Sigmoid colon (tissue), 7 donors: Measurements from ENCODE around the gene LMBR1L. TPM values are rescaled to one million over a fixed set of nuclear protein-coding genes. Genes with fewer than 3 reads are reported as not detected.

Experiments used
- DNase-seq: peaks from one replicate; pipeline ENCODE4 v3.0.0-alpha.2; 2019
- H3K27ac ChIP-seq, 4 donors: fragments of 200-600 bp; sonication (generic); one replicate each; pipeline ENCODE4 v1.5.1; 2016 to 2019; ENCODE audit warnings: mild to moderate bottlenecking in 1 of 4
- H3K27me3 ChIP-seq, 3 donors: fragments of 200-600 bp; sonication (generic); one replicate each; pipeline ENCODE4 v1.5.1; 2019; ENCODE audit warnings: mild to moderate bottlenecking in 1 of 3
- H3K36me3 ChIP-seq, 4 donors: fragments of 200-600 bp; sonication (generic); one replicate each; pipeline ENCODE4 v1.5.1; 2016 to 2019
- H3K4me1 ChIP-seq, 4 donors: fragments of 200-600 bp; sonication (generic); one replicate each; pipeline ENCODE4 v1.5.1; 2017 to 2019
- H3K4me3 ChIP-seq, 4 donors: fragments of 200-600 bp; sonication (generic); one replicate each; pipeline ENCODE4 v1.5.1; 2017 to 2019; ENCODE audit warnings: mild to moderate bottlenecking in 2 of 4, moderate library complexity in 1 of 4
- H3K9me3 ChIP-seq, 4 donors: fragments of 200-600 bp in 3 of 4; sonication (generic) in 3 of 4; one replicate each; pipeline versions ENCODE4 v1.5.1 to v1.6.1; 2013 to 2019
- EP300 ChIP-seq, 4 donors: sonication (generic); formaldehyde crosslinking; IDR thresholded peaks; one replicate each; pipeline ENCODE4 v1.6.1; 2017; ENCODE audit warnings: antibody characterized with exemption in 4 of 4
- POLR2A ChIP-seq, 2 donors: fragments of 450-650 bp; IDR thresholded peaks; one replicate each; pipeline ENCODE4 v1.6.1; 2016; ENCODE audit warnings: antibody characterized with exemption in 2 of 2, mild to moderate bottlenecking in 2 of 2, moderate library complexity in 2 of 2
- POLR2AphosphoS5 ChIP-seq, 4 donors: sonication (generic); formaldehyde crosslinking; IDR thresholded peaks; one replicate each; pipeline ENCODE4 v1.6.1; 2017; ENCODE audit warnings: antibody characterized with exemption in 4 of 4
- WGBS, 2 donors: extraction: QIAGEN DNeasy Blood & Tissue Kit; methylation state at CpG; one replicate each; pipeline ENCODE4 v1.1.7; 2013; 5-methylcytosine and 5-hydroxymethylcytosine counted together
- intact Hi-C: fragments of 100-400 bp; cut with DNase I; formaldehyde crosslinking; loops from one replicate; pipeline ENCODE4 v1.15.1; 2023
- polyA plus RNA-seq, 3 donors: library from polyadenylated mRNA; stranded (reverse); fragments of 200-250 nt; gene quantifications; one replicate each; pipeline ENCODE4 v1.2.3, GENCODE V29; 2013
- small RNA-seq, 3 donors: library from RNA; depleted of rRNA; stranded (forward); fragments of <200 nt; gene quantifications; one replicate each; pipeline ENCODE3, GENCODE V24; 2016
- total RNA-seq, 4 donors: library from RNA; depleted of rRNA; stranded (reverse); fragments of >200 nt; gene quantifications; one replicate each; pipeline ENCODE4 v1.1.0, GENCODE V29; 2016
- TF ChIP-seq, protein P1 (sequence below), 4 experiments: fragments of 450-650 bp in 3 of 4; fragments of 200-600 bp in 1 of 4; IDR thresholded peaks; one replicate each; pipeline ENCODE4 v1.5.1; 2016 to 2019; ENCODE audit warnings: antibody characterized with exemption in 4 of 4, mild to moderate bottlenecking in 3 of 4, moderate library complexity in 2 of 4
- donor health status: healthy with polysubstance abuse.
- donor health status: Bipolar disorder and iron deficiency.
- donor health status: healthy.

LMBR1L gene
- total and polyA plus RNA-seq, 7 donors: 7.8 to 82.3 (median 39.0) TPM

- Histone ChIP-seq H3K27ac (no peak overlapping the region), H3K9me3 (no peaks in the 10 kb centered on the region), H3K27me3 (no peaks in the 10 kb centered on the region), H3K4me3 (no peak overlapping the region), H3K36me3 (peaks cover 70 to 100% (median 96%) of the 10 kb centered on the region in 4 donors), H3K4me1 (peaks cover 0 to 11% (median 3%) of the 10 kb centered on the region in 4 donors)
- no peak for DNase-seq
- 90 to 92% methylated on average over 20 of the region's 20 CpGs for WGBS, 2 donors
- TF ChIP-seq POLR2AphosphoS5 (IDR thresholded peaks at IDR 0.05): no peak
- TF ChIP-seq, protein P1, sequence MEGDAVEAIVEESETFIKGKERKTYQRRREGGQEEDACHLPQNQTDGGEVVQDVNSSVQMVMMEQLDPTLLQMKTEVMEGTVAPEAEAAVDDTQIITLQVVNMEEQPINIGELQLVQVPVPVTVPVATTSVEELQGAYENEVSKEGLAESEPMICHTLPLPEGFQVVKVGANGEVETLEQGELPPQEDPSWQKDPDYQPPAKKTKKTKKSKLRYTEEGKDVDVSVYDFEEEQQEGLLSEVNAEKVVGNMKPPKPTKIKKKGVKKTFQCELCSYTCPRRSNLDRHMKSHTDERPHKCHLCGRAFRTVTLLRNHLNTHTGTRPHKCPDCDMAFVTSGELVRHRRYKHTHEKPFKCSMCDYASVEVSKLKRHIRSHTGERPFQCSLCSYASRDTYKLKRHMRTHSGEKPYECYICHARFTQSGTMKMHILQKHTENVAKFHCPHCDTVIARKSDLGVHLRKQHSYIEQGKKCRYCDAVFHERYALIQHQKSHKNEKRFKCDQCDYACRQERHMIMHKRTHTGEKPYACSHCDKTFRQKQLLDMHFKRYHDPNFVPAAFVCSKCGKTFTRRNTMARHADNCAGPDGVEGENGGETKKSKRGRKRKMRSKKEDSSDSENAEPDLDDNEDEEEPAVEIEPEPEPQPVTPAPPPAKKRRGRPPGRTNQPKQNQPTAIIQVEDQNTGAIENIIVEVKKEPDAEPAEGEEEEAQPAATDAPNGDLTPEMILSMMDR (IDR thresholded peaks at IDR 0.05): no peak
- no peak for TF ChIP-seq EP300 (IDR thresholded peaks at IDR 0.05)
- no peak for TF ChIP-seq POLR2A (IDR thresholded peaks at IDR 0.05)
- intact Hi-C loops: no loop called here
These were observed 61.0 kb downstream of the LMBR1L start for GRCh38 chr12:49049566-49050224.

DNA sequence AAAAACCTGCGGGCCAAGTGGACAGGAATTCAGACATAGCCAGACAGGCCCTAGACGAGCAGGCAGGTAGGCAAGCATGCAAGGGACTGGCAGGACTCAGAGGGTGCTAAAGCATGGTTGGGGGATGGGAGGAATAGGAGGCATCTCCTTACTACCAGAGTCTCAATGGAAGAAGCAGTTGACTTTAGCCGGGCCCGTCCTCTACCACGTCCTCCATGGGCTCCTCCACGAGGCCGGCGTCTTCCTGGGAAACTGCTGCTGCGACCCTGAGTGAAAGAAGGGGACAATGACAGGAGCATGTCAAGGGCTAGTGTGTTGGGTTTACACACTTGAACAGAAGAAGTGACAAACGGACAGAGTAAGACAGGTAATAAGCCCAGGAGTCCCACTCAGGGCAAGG is 61.7 kb downstream of the LMBR1L start:
- Histone ChIP-seq H3K4me1 (peaks cover 0 to 8% (median 2%) of the 10 kb centered on the region in 4 donors), H3K27ac (no peak overlapping the region), H3K27me3 (no peaks in the 10 kb centered on the region), H3K36me3 (peaks cover 78 to 100% (median 97%) of the 10 kb centered on the region in 4 donors), H3K9me3 (no peaks in the 10 kb centered on the region), H3K4me3 (no peak overlapping the region)
- intact Hi-C loops: no loop called here
- 94% methylated on average over 10 of the region's 10 CpGs for WGBS, 2 donors
- no peak for DNase-seq
- TF ChIP-seq EP300 (IDR thresholded peaks at IDR 0.05) (no peak), POLR2AphosphoS5 (IDR thresholded peaks at IDR 0.05) (no peak), POLR2A (IDR thresholded peaks at IDR 0.05) (no peak)
- TF ChIP-seq, protein P1 (IDR thresholded peaks at IDR 0.05): no peak

Small RNA genes within 50 kb of the gene (small RNA-seq; reads per million reads assigned to genes)
- 0 reads per million in 3 donors for gene RF00019

Other genes starting within 250 kb of the LMBR1L start
- gene RND1, start 245.0 kb downstream of the LMBR1L start, total RNA-seq: 1 to 10 TPM in 1 of 4 donors, under 1 TPM in 1, not detected in 2; 0.36 to 5.2 TPM
- gene RND1, start 245.0 kb downstream of the LMBR1L start, polyA plus RNA-seq: 10 to 100 TPM in 1 of 3 donors, 1 to 10 TPM in 2; 2.4 to 16.2 (median 8.0) TPM
- gene FKBP11, start 185.4 kb downstream of the LMBR1L start, total RNA-seq: 1 to 10 TPM; 4.6 to 7.5 (median 6.4) TPM
- 10 to 100 TPM; 12.0 to 50.2 (median 12.3) TPM for gene FKBP11, start 185.4 kb downstream of the LMBR1L start, polyA plus RNA-seq
- 10 to 100 TPM; 37.9 to 61.0 (median 49.3) TPM for gene ARF3, start 153.4 kb downstream of the LMBR1L start, total RNA-seq
- gene ARF3, start 153.4 kb downstream of the LMBR1L start, polyA plus RNA-seq: 100 to 1,000 TPM in 2 of 3 donors, 10 to 100 TPM in 1; 87.7 to 161 (median 132) TPM
- under 1 TPM in 3 of 4 donors, not detected in 1; 0.28 to 0.49 (median 0.36) TPM for gene WNT10B, start 139.1 kb downstream of the LMBR1L start, total RNA-seq
- gene WNT10B, start 139.1 kb downstream of the LMBR1L start, polyA plus RNA-seq: 1 to 10 TPM in 1 of 3 donors, not detected in 2; 1.0 TPM
- gene WNT1, start 132.5 kb downstream of the LMBR1L start, total RNA-seq: not detected
- under 1 TPM in 1 of 3 donors, not detected in 2; 0.10 TPM for gene WNT1, start 132.5 kb downstream of the LMBR1L start, polyA plus RNA-seq
- gene DDN, start 111.5 kb downstream of the LMBR1L start, total RNA-seq: under 1 TPM in 1 of 4 donors, not detected in 3; 0.14 TPM
- gene DDN, start 111.5 kb downstream of the LMBR1L start, polyA plus RNA-seq: under 1 TPM in 2 of 3 donors, not detected in 1; 0.60 to 0.69 TPM
- gene PRKAG1, start 92.1 kb downstream of the LMBR1L start, total RNA-seq: 10 to 100 TPM; 49.6 to 71.3 (median 60.0) TPM
- 10 to 100 TPM; 48.6 to 71.2 (median 61.3) TPM for gene PRKAG1, start 92.1 kb downstream of the LMBR1L start, polyA plus RNA-seq
- gene KMT2D, start 50.1 kb downstream of the LMBR1L start, total RNA-seq: 10 to 100 TPM; 18.2 to 52.9 (median 30.6) TPM
- gene KMT2D, start 50.1 kb downstream of the LMBR1L start, polyA plus RNA-seq: 10 to 100 TPM in 2 of 3 donors, 1 to 10 TPM in 1; 1.8 to 61.8 (median 10.2) TPM
- gene RHEBL1, start 40.9 kb downstream of the LMBR1L start, total RNA-seq: under 1 TPM in 1 of 4 donors, not detected in 3; 0.36 TPM
- 1 to 10 TPM in 1 of 3 donors, not detected in 2; 2.2 TPM for gene RHEBL1, start 40.9 kb downstream of the LMBR1L start, polyA plus RNA-seq
- gene DHH, start 16.0 kb downstream of the LMBR1L start, total RNA-seq: under 1 TPM in 2 of 4 donors, not detected in 2; 0.14 to 0.83 TPM
- under 1 TPM in 1 of 3 donors, not detected in 2; 0.63 TPM for gene DHH, start 16.0 kb downstream of the LMBR1L start, polyA plus RNA-seq
- gene TUBA1B, start 20.5 kb upstream of the LMBR1L start, total RNA-seq: 100 to 1,000 TPM; 651 to 712 (median 682) TPM
- 1,000 to 10,000 TPM in 1 of 3 donors, 100 to 1,000 TPM in 2; 482 to 1,083 (median 767) TPM for gene TUBA1B, start 20.5 kb upstream of the LMBR1L start, polyA plus RNA-seq
- 100 to 1,000 TPM; 614 to 677 (median 635) TPM for gene TUBA1A, start 78.2 kb upstream of the LMBR1L start, total RNA-seq
- gene TUBA1A, start 78.2 kb upstream of the LMBR1L start, polyA plus RNA-seq: 100 to 1,000 TPM in 1 of 3 donors, 10 to 100 TPM in 2; 20.1 to 129 (median 41.4) TPM
- 100 to 1,000 TPM in 1 of 4 donors, 10 to 100 TPM in 3; 54.8 to 108 (median 87.2) TPM for gene TUBA1C, start 154.2 kb upstream of the LMBR1L start, total RNA-seq
- 100 to 1,000 TPM; 411 to 694 (median 519) TPM for gene TUBA1C, start 154.2 kb upstream of the LMBR1L start, polyA plus RNA-seq
- gene PRPH, start 184.3 kb upstream of the LMBR1L start, total RNA-seq: 10 to 100 TPM; 19.7 to 56.2 (median 38.6) TPM
- 10 to 100 TPM in 1 of 3 donors, 1 to 10 TPM in 1, under 1 TPM in 1; 0.46 to 31.8 (median 2.4) TPM for gene PRPH, start 184.3 kb upstream of the LMBR1L start, polyA plus RNA-seq
- gene TROAP, start 212.4 kb upstream of the LMBR1L start, total RNA-seq: under 1 TPM in 1 of 4 donors, not detected in 3; 0.36 TPM
- 10 to 100 TPM in 1 of 3 donors, 1 to 10 TPM in 2; 4.8 to 25.7 (median 5.1) TPM for gene TROAP, start 212.4 kb upstream of the LMBR1L start, polyA plus RNA-seq
- not detected for gene C1QL4, start 226.3 kb upstream of the LMBR1L start, total RNA-seq
- under 1 TPM in 1 of 3 donors, not detected in 2; 0.03 TPM for gene C1QL4, start 226.3 kb upstream of the LMBR1L start, polyA plus RNA-seq
- gene DNAJC22, start 236.0 kb upstream of the LMBR1L start, total RNA-seq: under 1 TPM in 3 of 4 donors, not detected in 1; under 0.01 to 0.28 (median 0.16) TPM
- gene DNAJC22, start 236.0 kb upstream of the LMBR1L start, polyA plus RNA-seq: 10 to 100 TPM in 1 of 3 donors, 1 to 10 TPM in 2; 4.6 to 12.8 (median 7.8) TPM